NCI-H2227 (cell line): ENCODE data around the gene PTPN11.
"Not testable (repeated sequence)": the region's sequence is repeated elsewhere in the genome, so short reads cannot be mapped to it uniquely, and the experiment has no call there.

Experiments
- DNase-seq: peaks from one replicate; lab custom pipeline; 2025; ENCODE audit not compliant: unreplicated experiment; lab: John Stamatoyannopoulos, UW

Gene PTPN11

DNA sequence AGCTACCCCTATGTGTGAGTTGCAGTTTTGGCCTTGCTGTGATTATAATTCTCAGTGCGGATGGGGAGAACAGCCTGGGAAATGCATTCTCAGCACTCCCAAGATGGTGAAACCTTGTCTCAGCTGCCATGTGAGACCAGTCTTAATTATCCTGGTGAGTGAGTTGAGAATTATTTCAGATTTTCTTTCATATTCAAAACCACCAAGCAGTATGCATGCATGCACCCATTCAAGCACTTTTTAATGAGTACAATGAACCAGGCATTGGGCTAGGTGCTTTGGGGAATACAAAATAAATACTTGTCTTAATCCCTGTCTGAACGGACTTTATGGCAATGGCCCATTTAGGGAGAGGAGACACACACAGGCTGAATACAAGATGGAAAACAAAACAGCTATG is 94.7 kb downstream of the PTPN11 start:
- no peak for DNase-seq

DNA sequence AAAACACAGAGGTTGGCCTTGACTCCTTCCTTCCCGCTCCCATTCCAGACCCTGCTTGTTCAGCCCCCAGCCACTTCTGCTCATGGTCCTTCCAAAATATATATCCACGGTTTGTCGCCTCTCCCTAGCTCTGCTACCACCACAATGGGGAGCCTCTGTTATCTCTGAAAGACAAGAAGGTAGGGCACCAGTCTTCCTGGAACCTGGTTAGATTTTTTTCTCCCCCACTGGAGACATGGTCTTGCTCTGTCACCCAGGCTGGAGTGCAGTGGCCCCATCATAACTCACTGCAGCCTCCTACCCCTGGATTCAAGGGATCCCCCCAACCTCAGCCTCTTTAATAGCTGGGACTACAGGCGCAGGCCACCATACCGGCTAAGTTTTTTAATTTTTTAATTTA is 95.7 kb downstream of the PTPN11 start:
- no peak for DNase-seq

DNA sequence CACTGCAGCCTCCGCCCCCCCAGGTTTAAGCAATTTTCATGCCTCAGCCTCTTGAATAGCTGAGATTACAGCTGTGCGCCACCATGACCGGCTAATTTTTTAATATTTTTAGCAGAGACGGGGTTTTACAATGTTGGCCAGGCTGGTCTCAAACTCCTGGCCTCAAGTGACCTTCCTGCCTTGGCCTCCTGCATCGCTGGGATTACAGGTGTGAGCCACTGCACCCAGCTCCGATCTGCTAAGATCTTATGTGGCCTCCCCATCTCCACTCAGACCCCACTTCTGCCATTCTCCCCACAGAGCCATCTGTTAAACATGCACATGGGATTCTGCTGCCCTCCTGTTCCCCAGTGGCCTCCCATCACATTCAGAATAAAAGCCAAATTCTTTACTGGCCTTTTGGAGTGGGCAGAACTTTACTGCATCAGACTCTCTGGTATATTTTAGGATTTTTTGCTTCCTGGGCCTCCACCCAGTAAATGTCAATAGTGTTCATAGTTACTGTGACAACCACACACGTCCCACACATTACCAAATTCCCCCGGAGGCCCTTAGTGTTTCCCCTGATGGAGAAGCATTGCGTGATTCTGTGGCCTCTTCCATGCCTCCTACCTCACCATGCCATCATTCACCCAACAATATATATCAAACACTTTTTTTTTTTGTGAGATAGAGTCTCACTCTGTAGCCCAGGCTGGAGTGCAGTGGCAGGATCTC is 96.3 kb downstream of the PTPN11 start:
- no peak for DNase-seq

DNA sequence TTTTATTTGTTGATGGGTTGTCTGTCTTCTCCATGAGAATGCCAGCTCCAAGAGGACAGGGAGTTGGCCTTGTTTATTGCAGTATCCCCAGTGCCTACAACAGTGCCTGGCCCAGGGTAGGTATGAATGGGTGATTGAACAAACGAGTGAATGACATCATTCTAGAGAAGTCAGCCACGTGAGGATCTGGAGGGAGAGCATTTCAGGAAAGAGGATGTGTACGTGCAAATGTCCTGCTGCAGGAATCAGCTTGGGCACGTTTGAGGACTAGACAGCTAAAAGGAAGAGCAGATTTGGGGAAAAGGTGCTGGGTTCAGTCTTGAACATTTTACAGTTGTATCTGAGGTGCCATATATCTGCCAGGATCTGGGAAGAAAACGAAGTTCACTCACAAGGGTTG is 97.1 kb downstream of the PTPN11 start:
- DNase-seq = no peak

DNA sequence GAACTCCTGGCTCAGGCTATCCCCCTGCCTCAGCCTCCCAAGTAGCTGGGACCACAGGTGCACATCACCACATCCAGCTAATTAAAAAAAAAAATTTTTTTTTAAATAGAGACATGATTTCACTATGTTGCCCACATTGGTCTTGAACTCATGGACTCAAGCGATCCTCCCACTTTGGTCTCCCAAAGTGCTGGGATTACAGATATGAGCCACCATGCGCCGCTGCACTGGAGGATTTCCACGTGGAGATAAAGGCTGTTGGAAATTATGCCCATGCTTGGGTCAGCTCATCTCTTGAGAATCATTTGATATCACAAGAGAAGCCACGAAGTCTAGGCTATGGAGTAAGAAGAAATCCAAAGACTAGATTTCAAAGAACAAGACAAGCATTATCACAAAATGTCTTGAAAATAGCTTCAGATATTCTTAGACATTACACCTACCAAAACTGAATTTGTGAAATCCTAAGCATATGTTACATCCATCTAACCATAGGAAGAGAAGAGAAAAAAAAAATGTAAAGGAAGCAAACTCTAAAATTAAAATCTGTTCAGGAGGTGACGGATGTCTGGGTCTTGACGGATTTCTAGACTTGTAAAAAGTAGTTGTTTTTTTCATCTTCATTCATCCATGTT is 99.1 kb downstream of the PTPN11 start:
- DNase-seq = no peak

DNA sequence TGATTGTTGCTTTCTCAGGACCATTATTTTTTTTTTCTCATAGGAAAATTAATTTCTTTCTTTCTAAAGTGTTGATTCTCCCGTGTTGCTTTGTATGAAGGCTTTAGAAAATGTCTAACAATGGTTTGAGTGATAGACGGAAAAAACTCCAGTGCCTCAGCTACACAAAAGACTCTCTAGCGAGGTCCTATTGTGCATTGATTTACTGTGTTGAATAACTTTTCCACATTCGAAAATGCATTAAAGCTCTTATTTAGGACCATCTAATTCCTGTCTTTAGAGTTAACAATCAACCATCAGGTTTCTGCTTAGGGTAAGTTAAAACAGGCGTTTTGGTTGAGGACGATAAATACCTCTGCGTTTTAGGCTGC is 99.6 kb downstream of the PTPN11 start:
- no peak for DNase-seq

DNA sequence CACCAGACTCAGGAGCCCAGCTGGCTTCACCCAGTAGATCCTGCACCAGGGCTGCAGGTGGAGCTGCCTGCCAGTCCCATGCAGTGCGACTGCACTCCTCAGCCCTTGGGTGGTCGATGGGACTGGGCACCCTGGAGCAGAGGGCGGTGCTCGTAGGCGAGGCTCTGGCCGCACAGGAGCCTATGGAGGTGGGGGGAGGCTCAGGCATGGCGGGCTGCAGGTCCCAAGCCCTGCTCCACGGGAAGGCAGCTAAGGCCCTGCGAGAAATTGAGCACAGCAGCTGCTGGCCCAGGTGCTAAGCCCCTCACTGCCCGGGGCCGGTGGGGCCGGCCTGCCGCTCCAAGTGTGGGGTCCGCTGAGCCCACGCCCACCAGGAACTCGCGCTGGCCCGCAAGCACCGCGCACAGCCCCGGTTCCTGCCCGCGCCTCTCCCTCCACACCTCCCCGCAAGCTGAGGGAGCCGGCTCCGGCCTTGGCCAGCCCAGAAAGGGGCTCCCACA is 101.1 kb downstream of the PTPN11 start:
- DNase-seq = not testable (repeated sequence)

DNA sequence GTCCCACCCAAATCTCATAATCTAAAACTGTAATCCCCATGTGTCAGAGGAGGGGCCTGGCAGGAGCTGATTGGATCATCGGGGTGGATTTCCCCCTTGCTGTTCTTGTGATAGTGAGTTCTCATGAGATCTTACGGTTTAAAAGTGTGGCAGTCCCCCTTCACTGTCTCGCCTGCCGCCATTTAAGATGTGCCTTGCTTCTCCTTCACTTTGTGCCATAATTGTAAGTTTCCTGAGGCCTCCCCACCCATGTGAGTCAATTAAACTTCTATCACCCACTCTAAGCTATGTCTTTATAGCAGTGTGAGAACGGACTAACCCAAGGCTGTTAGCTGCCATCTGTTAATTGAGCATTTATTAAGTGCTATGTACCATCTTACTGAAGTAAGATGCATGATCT is 105.1 kb downstream of the PTPN11 start:
- no peak for DNase-seq

DNA sequence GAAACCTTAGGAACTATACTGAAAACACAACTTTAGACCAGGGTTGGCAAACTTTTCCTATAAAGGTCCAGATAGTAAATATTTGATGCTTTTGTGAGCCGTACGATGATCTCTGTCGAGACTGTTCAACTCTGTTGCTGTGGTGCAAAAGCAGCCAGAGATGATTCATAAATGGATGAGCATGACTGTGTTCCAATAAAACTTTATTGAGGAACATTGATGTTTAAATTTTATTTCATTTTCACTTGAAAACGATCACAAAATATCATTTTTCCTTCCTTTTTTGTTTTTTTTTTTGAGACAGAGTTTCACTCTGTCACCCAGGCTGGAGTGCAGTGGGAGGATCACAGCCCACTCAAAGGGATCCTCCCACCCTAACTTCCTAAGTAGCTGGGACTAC is 105.5 kb downstream of the PTPN11 start:
- no peak for DNase-seq

DNA sequence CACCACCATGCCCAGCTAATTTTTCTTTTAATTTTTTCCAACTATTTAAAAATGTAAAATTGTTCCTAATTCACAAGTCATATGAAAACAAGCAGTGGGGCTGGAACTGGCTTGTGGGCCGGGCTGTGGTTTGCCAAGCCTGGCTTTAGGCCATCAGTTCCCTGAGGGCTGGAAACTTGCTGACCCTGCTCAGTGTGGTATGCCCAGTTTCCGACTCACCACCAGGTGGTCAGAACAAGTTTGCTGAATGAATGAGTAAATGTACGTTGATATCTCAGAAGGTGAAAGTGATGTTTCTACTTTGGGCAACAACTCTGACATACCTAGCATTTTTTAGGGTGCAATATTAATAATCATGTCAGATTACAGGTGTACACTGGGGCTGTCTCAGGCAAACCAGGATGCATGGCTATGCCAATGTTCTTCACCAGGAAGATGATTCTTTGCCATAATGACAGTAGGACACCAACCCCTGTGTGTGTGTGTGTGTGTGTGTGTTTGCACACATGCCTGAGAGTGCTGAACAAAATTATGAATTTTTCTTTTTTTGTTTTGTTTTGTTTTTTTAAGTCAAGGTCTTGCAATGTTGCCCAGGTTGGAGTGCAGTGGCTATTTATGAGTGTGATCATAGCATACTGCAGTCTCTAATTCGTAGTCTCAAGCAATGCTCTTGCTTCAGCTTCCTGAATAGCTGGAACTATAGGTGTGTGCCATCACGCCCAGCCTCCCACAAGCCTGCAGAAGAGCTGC is 106.1 kb downstream of the PTPN11 start:
- DNase-seq = no peak

DNA sequence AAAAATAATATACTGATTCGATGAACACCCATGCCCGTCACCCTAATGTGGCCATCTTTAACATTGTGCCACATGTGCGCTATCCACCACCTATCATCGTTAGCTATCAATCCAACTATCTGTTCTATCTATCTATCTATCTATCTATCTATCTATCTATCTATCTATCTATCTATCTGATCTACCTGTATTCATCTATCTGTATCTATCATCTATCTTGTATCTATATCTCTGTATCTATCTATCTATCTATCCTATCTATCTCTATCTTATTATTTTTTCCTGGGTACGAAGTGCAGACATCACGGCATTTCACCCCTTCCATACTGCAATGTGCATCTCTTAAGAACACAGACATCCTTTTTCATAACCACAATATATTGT is 106.7 kb downstream of the PTPN11 start:
- no peak for DNase-seq

DNA sequence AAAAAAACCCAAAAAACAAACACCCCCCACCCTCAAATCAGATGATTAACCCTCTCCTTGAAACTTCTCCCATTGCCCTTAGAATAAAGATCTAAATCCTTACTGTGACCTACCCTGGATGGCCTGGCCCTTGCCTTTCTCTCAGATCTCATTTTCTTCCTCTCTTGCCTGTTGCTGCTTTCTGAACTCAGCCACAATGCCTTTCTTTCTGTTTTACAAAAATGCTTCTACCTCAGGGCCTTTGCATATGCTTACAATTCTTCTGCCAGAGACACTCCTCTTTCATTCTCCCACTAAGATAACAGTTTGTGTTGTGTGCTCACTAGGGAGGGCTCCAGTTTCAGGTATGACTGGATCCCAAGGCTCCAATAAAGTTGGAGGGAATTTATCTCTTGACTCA is 108.3 kb downstream of the PTPN11 start:
- no peak for DNase-seq

DNA sequence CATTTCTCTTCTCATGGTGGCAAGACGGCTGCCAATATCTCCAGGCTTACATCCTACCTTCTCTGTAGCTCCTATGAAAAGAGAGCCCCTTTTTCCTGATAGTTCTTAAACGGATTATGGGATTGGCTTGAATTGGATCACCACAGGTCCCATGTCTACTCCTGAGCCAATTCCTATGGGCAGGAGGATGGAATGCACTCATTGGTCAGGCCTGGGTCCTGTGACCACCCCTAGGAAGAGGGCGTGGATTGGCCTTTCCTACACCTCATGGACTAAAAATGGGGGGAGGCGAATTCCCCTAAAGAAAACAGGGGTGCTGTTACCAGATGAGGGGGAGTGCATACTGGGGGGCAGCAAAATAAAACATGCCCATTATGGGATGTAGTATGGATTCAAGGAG is 108.8 kb downstream of the PTPN11 start:
- no peak for DNase-seq

DNA sequence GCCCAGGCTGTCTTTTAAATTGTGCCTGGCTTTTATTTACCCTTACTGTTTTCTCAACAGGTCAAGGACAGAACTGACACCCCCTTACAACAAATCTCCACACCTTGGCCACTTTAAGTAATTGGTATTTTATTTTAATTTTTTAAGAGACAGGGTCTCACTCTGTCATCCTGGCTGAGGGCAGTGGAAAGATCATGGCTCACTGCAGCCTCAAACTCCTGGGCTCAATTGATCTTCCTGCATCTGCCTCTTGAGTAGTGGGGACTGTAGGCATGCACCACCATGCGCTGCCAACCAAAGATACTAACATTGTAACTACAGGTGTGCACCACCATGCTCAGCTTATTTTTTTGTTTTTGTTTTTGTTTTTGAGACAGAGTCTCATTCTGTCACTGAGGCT is 109.8 kb downstream of the PTPN11 start:
- no peak for DNase-seq

DNA sequence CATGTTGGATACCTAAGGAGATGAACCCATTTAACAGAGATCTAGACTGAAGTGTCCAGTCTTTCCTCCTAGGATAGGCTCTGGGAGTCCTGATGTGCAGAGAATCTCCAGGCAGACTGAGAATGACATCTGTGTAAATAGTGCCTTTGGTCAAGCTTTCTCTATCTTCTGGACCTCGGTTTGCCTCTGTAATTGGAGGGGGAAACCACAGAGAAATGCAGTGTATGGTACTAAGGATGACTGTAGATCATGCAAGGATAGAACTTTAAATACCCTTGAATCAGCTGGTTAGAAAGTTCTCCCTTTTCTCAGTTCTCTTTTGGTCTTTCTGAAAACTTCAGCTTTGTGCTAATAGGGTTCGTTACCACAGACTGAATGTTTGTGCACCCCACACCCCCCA is 112.2 kb downstream of the PTPN11 start:
- DNase-seq = no peak

DNA sequence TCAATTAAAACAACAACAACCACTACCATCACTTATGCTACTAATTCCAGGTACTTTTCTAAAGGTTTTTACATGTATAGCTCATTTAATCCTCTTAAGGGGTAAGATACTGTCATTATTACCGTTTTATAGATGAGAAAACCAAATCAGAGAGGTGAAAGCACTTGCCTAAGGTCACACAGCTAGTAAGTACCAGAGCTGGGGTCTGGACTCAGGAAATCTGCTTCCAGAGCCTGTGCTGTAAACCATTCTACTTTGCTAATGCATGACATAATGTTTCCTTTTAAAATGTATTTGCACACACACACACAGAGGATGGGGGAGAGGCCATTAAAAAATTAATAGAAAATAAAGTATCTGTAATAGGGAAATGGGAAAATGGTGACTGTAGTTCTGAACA is 113.4 kb downstream of the PTPN11 start:
- no peak for DNase-seq

DNA sequence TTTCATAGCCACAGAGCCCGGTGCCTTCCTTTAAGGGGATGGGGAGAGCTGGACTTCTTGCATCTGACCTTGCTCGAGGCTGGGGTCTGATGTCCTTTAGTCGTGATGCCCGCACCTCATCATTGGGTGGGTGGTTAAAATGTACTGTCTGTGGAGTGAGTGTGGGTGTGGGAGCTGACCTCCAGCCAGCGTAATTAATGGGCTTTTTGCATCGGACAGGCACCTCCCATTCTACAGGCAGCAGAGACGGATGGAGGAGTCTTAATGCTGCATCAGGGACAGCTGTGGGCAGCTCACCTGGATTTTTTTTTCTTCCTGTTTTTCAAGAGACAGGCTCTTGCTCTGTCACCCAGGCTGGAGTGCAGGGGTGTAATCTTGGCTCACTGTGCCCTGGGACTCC is 114.8 kb downstream of the PTPN11 start:
- DNase-seq = peak; percentile 10

DNA sequence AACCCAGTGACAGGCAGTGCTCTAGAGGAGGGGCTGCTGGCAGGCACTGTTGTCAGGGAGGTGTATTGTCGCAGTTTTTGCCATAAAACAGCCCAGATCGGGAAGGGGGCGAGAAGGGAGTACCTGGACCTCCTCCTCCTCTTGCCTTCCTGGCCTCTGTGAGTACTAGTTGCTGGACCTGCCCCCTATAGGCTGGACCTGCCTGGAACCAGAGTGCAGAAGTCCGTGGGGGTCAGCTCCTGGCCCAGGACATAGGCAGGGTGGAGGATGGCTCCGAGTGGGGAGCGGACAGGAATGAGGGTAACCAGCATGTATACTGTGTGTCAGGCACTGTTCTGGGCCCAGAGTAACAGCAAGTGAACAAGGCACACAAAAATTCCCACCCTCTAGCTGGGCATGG is 116.3 kb downstream of the PTPN11 start:
- DNase-seq = no peak

DNA sequence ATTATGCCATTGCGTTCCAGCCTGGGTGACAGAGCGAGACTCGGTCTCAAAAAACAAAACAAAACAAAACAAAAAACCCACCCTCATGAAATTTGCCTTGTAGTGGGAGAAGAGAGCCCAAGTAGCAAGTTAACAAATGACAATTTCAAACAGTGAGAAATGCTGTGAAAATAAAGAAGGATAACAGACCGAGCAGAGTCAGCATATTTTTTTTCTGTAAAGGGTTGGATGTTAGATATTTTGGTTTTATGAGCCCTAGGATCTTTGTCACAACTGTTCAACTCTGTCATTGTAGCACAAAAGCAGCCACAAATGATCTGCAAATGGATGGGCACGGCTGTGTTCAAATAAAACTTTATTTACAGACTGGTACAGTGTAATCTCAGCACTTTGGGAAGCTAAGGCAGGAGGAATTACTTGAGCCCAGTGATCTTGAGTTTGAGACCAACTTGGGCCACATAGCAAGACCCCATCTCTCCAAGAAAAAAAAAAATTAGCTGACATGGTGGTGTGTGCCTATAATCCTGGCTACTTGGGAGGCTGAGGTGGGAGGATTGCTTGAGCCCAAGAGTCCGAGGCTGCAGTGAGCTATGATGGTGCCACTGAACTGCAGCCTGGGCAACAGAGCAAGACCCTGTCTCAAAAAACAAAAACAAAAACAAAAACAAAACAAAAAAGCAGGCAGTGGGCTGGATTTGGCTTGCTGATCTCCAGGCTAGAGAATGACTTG is 117.1 kb downstream of the PTPN11 start:
- no peak for DNase-seq

DNA sequence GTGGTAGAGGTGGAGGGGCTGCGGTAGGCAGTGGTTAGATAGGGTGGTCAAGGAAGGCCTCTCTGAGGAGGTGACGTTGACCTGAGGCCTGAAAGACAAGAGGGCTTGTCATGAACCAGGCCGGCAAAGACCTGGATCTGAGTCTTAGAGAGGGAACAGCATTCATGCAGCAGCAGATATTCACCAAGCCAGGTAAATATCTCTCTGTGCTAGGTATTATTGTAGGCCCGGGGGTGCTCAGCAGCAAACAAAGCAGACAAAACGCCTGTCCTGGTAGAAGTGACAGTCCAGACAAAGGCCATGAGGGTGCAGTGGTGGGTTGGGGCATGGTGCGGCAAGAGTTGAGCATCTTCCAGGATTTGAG is 117.6 kb downstream of the PTPN11 start:
- DNase-seq = no peak

DNA sequence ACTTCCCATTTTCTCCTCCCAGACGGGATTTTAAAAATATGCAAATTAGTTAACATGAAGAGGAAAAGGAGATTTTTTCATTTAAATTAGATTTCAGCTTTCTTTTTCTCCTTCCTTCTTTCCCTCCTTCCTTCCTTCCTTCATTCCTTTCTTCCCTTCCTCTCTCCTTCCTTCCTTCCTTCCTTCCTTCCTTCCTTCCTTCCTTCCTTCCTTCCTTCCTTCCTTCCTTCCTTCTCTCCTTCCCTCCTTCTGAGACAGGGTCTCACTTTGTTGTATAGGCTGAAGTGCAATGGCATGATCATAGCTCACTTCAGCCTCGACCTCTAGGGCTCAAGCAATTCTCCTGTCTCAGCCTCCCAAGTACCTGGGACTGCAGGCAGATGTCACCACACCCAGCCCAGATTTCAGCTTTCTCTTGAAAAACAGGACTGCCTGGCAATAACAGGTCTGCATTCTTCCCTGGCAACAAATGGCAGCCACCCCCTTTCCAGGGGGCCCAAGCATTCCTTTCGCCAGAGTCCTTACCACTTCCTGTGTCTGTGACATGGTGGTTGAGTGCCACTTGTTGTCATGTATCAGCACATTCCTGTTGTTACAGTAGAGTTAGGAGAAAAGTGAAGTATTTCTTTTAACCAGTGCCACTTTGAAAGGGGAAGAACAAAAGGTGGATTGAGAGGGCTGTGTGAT is 119.1 kb downstream of the PTPN11 start:
- no peak for DNase-seq
